Measurements from ENCODE around the gene NEURL4. TPM values are rescaled to one million over a fixed set of nuclear protein-coding genes. Genes with fewer than 3 reads are reported as not detected.

The NEURL4 gene
- total RNA-seq, 1 experiment from 2014 or later, result 81.7 TPM

GRCh38 chr17:7322520-7323194, 6.5 kb downstream of the NEURL4 start:
- peaks cover 66% of the 10 kb centered on the region for H3K36me3 ChIP-seq (ENCODE audit: insufficient read depth, low read length, poor library complexity, severe bottlenecking)
- CTCF ChIA-PET, result no interaction called here
- peaks cover 5% of the 10 kb centered on the region for H3K4me1 ChIP-seq (ENCODE audit: insufficient read depth, low read length, poor library complexity, severe bottlenecking)
- no peak for DNase-seq (ENCODE audit: low spot score)
- H3K27ac ChIP-seq (ENCODE audit: low read depth, low read length, poor library complexity, severe bottlenecking), result no peak overlapping the region
- TF ChIP-seq CTCF (conservative IDR thresholded peaks at IDR 0.05; ENCODE audit: low read depth, low read length), result no peak
- no peak for TF ChIP-seq EZH2 (IDR thresholded peaks at IDR 0.05; ENCODE audit: borderline replicate concordance, low read depth, low read length, poor library complexity, severe bottlenecking)
- intact Hi-C loops (cut with micrococcal nuclease; ENCODE audit: unreplicated experiment), result no loop called here
- H3K4me3 ChIP-seq (ENCODE audit: low read depth, low read length, poor library complexity, severe bottlenecking), result no peak overlapping the region
- BruUV-seq (replicated peaks), result no TSS peak
- POLR2A ChIA-PET (ENCODE audit: low non-redundant PET), result no interaction called here
- no peaks in the 10 kb centered on the region for H3K9me3 ChIP-seq (ENCODE audit: low read depth, low read length, poor library complexity, severe bottlenecking)
- no peaks in the 10 kb centered on the region for H3K27me3 ChIP-seq (replicated peaks; ENCODE audit: insufficient read depth, low read depth, low read length, poor library complexity)

- Histone ChIP-seq H3K9me3 (ENCODE audit: low read depth, low read length, poor library complexity, severe bottlenecking) (no peaks in the 10 kb centered on the region), H3K4me3 (ENCODE audit: low read depth, low read length, poor library complexity, severe bottlenecking) (no peak overlapping the region), H3K27ac (ENCODE audit: low read depth, low read length, poor library complexity, severe bottlenecking) (no peak overlapping the region), H3K27me3 (replicated peaks; ENCODE audit: insufficient read depth, low read depth, low read length, poor library complexity) (no peaks in the 10 kb centered on the region), H3K36me3 (ENCODE audit: insufficient read depth, low read length, poor library complexity, severe bottlenecking) (peaks cover 70% of the 10 kb centered on the region), H3K4me1 (ENCODE audit: insufficient read depth, low read length, poor library complexity, severe bottlenecking) (no peaks in the 10 kb centered on the region)
- TF ChIP-seq EZH2 (IDR thresholded peaks at IDR 0.05; ENCODE audit: borderline replicate concordance, low read depth, low read length, poor library complexity, severe bottlenecking) (no peak), CTCF (conservative IDR thresholded peaks at IDR 0.05; ENCODE audit: low read depth, low read length) (no peak)
- intact Hi-C loops (cut with micrococcal nuclease; ENCODE audit: unreplicated experiment), result no loop called here
- DNase-seq (ENCODE audit: low spot score), result no peak
- CTCF ChIA-PET, result no interaction called here
- POLR2A ChIA-PET (ENCODE audit: low non-redundant PET), result no interaction called here
- BruUV-seq (replicated peaks), result no TSS peak
Measured at GRCh38 chr17:7321466-7321865, 7.7 kb downstream of the NEURL4 start.

- BruUV-seq (replicated peaks), result no TSS peak
- POLR2A ChIA-PET (ENCODE audit: low non-redundant PET), result no interaction called here
- H3K4me3 ChIP-seq (ENCODE audit: low read depth, low read length, poor library complexity, severe bottlenecking), result no peak overlapping the region
- TF ChIP-seq EZH2 (IDR thresholded peaks at IDR 0.05; ENCODE audit: borderline replicate concordance, low read depth, low read length, poor library complexity, severe bottlenecking) (no peak), CTCF (conservative IDR thresholded peaks at IDR 0.05; ENCODE audit: low read depth, low read length) (no peak)
- no peaks in the 10 kb centered on the region for H3K27me3 ChIP-seq (replicated peaks; ENCODE audit: insufficient read depth, low read depth, low read length, poor library complexity)
- DNase-seq (ENCODE audit: low spot score), result no peak
- H3K36me3 ChIP-seq (ENCODE audit: insufficient read depth, low read length, poor library complexity, severe bottlenecking), result peaks cover 56% of the 10 kb centered on the region
- CTCF ChIA-PET, result no interaction called here
- no peaks in the 10 kb centered on the region for H3K9me3 ChIP-seq (ENCODE audit: low read depth, low read length, poor library complexity, severe bottlenecking)
- peaks cover 8% of the 10 kb centered on the region for H3K4me1 ChIP-seq (ENCODE audit: insufficient read depth, low read length, poor library complexity, severe bottlenecking)
- intact Hi-C loops (cut with micrococcal nuclease; ENCODE audit: unreplicated experiment), result no loop called here
- H3K27ac ChIP-seq (ENCODE audit: low read depth, low read length, poor library complexity, severe bottlenecking), result no peak overlapping the region
Measured at GRCh38 chr17:7318121-7318860, 10.8 kb downstream of the NEURL4 start.

All from A673 (cell line).